Stimulated activated CD8-positive, alpha-beta memory T cell treated with anti-CD3 and anti-CD28 coated beads, Interleukin-4, amount 100 ng/mL, for 24 hours (primary cell): ENCODE measurements around the gene CSKMT.
"Not testable (repeated sequence)": the region's sequence is repeated elsewhere in the genome, so short reads cannot be mapped to it uniquely, and the experiment has no call there.

Experiments used
- DNase-seq: peaks from one replicate; pipeline ENCODE4 v3.0.0-alpha.2; 2020; ENCODE audit warnings: low read depth

The CSKMT gene

GRCh38 chr11:62689421-62690183, 24.5 kb downstream of the CSKMT start, which contains the start of gene LRRN4CL:
Gene LRRN4CL (minus strand): TSS chr11:62689530. CDS start chr11:62688508, 1,022 bp downstream.
- DNase-seq = no peak

GRCh38 chr11:62693624-62694023, 28.5 kb downstream of the CSKMT start:
- not testable (repeated sequence) for DNase-seq

GRCh38 chr11:62694455-62695167, 29.5 kb downstream of the CSKMT start:
- peak; percentile 59 for DNase-seq

- DNase-seq = no peak
Measured at GRCh38 chr11:62702246-62702645, 37.1 kb downstream of the CSKMT start.

GRCh38 chr11:62703921-62704320, 38.8 kb downstream of the CSKMT start:
- DNase-seq = not testable (repeated sequence)

- DNase-seq = no peak
Measured at GRCh38 chr11:62705413-62705812, 40.3 kb downstream of the CSKMT start.

GRCh38 chr11:62705880-62706849, 41.1 kb downstream of the CSKMT start:
- DNase-seq = peak; percentile 91

GRCh38 chr11:62706850-62707247, 41.7 kb downstream of the CSKMT start:
- DNase-seq = no peak

GRCh38 chr11:62707277-62707861, 42.3 kb downstream of the CSKMT start, which contains the start of the genes BSCL2 and GNG3:
Gene BSCL2 (minus strand): TSS chr11:62707424. CDS start chr11:62707195, 229 bp downstream.
Gene GNG3 (plus strand): TSS chr11:62707676. CDS start chr11:62708296, 620 bp downstream.
- no peak for DNase-seq

- no peak for DNase-seq
Measured at GRCh38 chr11:62708392-62708791, 43.3 kb downstream of the CSKMT start.

GRCh38 chr11:62708793-62709192, 43.7 kb downstream of the CSKMT start:
- DNase-seq = no peak

- DNase-seq = peak; percentile 91
Measured at GRCh38 chr11:62709247-62710000, 44.3 kb downstream of the CSKMT start.

- DNase-seq = no peak
Measured at GRCh38 chr11:62710001-62710345, 44.9 kb downstream of the CSKMT start.

- DNase-seq = no peak
Measured at GRCh38 chr11:62712276-62712812, 47.2 kb downstream of the CSKMT start.

GRCh38 chr11:62712861-62713260, 47.7 kb downstream of the CSKMT start:
- no peak for DNase-seq

GRCh38 chr11:62713343-62713742, 48.2 kb downstream of the CSKMT start:
- no peak for DNase-seq

GRCh38 chr11:62715150-62716130, 50.3 kb downstream of the CSKMT start:
- no peak for DNase-seq

GRCh38 chr11:62716206-62716605, 51.1 kb downstream of the CSKMT start:
- DNase-seq = no peak

GRCh38 chr11:62716816-62717215, 51.7 kb downstream of the CSKMT start:
- no peak for DNase-seq
